BJ (cell line): ENCODE results near the gene YPEL4. TPM values are rescaled to one million over a fixed set of nuclear protein-coding genes. Genes with fewer than 3 reads are reported as not detected.

Experiments
- CTCF ChIA-PET: fragments of 350-600 bp; formaldehyde crosslinking; extraction: SDS; loops from one replicate; lab custom pipeline; 2021; ENCODE audit warnings: antibody characterized with exemption, inconsistent platforms; lab: Yijun Ruan, JAX
- POLR2A ChIA-PET: fragments of 300-600 bp; sonication (Branson Sonifier 250); formaldehyde crosslinking; extraction: SDS; loops from one replicate; lab custom pipeline; 2021; ENCODE audit warnings: antibody characterized with exemption; lab: Charles Lee
- DNase-seq: peaks from one replicate; pipeline ENCODE4 v3.0.0-alpha.2; 2011; ENCODE audit warnings: low read depth
- H3K27me3 ChIP-seq: 2 replicates; pipeline ENCODE4 v1.6.0; 2011; ENCODE audit warnings: low read length; ENCODE audit not compliant: control insufficient read depth, insufficient read depth
- H3K36me3 ChIP-seq: 2 replicates; pipeline ENCODE4 v1.5.1; 2011; ENCODE audit warnings: low read length; ENCODE audit not compliant: control insufficient read depth, insufficient read depth
- H3K4me3 ChIP-seq: 2 replicates; pipeline ENCODE4 v1.5.1; 2011; ENCODE audit warnings: low read depth, mild to moderate bottlenecking, control low read depth, low read length
- CTCF ChIP-seq: IDR thresholded peaks from 2 replicates; pipeline ENCODE4 v1.5.1; 2011; ENCODE audit warnings: low read depth, mild to moderate bottlenecking, control low read depth, inconsistent platforms, low read length, moderate library complexity; ENCODE audit not compliant: insufficient read depth
- polyA plus RNA-seq: library from polyadenylated mRNA; depleted of rRNA; stranded (reverse); fragments of >200 nt; gene quantifications from 2 replicates; pipeline ENCODE4 v1.2.3, GENCODE V29; 2011

Gene YPEL4
- polyA plus RNA-seq, 1 experiment, result 0.26 TPM

GRCh38 chr11:57667117-57667735 is 17.5 kb upstream of the YPEL4 start:
- CTCF ChIA-PET, result interaction anchor here (0.7 to 3.0 kb wide), 4 partner anchors 9 to 321 kb away, joined by 3 to 8 read pairs (median 4); no protein-coding TSS in a partner anchor
- H3K36me3 ChIP-seq, result no peaks in the 10 kb centered on the region
- POLR2A ChIA-PET, result no interaction called here
- peak; percentile 83 for DNase-seq
- H3K27me3 ChIP-seq, result no peaks in the 10 kb centered on the region
- H3K4me3 ChIP-seq, result peak overlapping the region; percentile 83
- TF ChIP-seq CTCF, result no peak

- Histone ChIP-seq H3K4me3 (no peak overlapping the region), H3K36me3 (peaks cover 14% of the 10 kb centered on the region), H3K27me3 (no peaks in the 10 kb centered on the region)
- ChIA-PET CTCF (interaction anchor here (1.2 kb wide), 1 partner anchor 20 kb away, joined by 4 read pairs; no protein-coding TSS in a partner anchor), POLR2A (no interaction called here)
- DNase-seq, result no peak
- TF ChIP-seq CTCF, result no peak
These were observed 14.3 kb upstream of the YPEL4 start for GRCh38 chr11:57663975-57664374.

- CTCF ChIA-PET, result interaction anchor here (0.7 kb wide), 1 partner anchor 40 kb away, joined by 3 read pairs; no protein-coding TSS in a partner anchor
- peaks cover 14% of the 10 kb centered on the region for H3K36me3 ChIP-seq
- no peak for TF ChIP-seq CTCF
- DNase-seq, result no peak
- H3K27me3 ChIP-seq, result no peaks in the 10 kb centered on the region
- POLR2A ChIA-PET, result no interaction called here
- H3K4me3 ChIP-seq, result no peak overlapping the region
These were observed 13.2 kb upstream of the YPEL4 start for GRCh38 chr11:57662893-57663292.

- TF ChIP-seq CTCF, result no peak
These were observed 10.0 kb upstream of the YPEL4 start for GRCh38 chr11:57659669-57660068.

GRCh38 chr11:57658023-57658361 is 8.3 kb upstream of the YPEL4 start:
- TF ChIP-seq CTCF, result no peak
- Histone ChIP-seq H3K27me3 (no peaks in the 10 kb centered on the region), H3K36me3 (peaks cover 14% of the 10 kb centered on the region), H3K4me3 (peak overlapping the region; percentile 85)
- CTCF ChIA-PET, result interaction anchor here (0.9 to 4.0 kb wide), 4 partner anchors 9 to 165 kb away, joined by 3 to 12 read pairs (median 4); no protein-coding TSS in a partner anchor
- POLR2A ChIA-PET, result interaction anchor here (0.6 kb wide), 1 partner anchor 71 kb away, joined by 6 read pairs; no protein-coding TSS in a partner anchor
- no peak for DNase-seq

More at GRCh38 chr11:57659669-57660068, 10.0 kb upstream of the YPEL4 start:
- POLR2A ChIA-PET, result no interaction called here
- no peak overlapping the region for H3K4me3 ChIP-seq
- no peaks in the 10 kb centered on the region for H3K27me3 ChIP-seq
- CTCF ChIA-PET, result interaction anchor here (1.0 to 1.6 kb wide), 2 partner anchors 16 to 51 kb away, joined by 3 to 4 read pairs; no protein-coding TSS in a partner anchor
- peaks cover 14% of the 10 kb centered on the region for H3K36me3 ChIP-seq
- DNase-seq, result no peak
